Gastrocnemius medialis (tissue), 4 donors: ENCODE measurements around the gene ZNF341. TPM values are rescaled to one million over a fixed set of nuclear protein-coding genes. Genes with fewer than 3 reads are reported as not detected.
A peak's percentile ranks its signal among the peaks of the same experiment; 100 is the strongest.

Experiments used
- ATAC-seq, 2 donors: fragments of 150-250 bp; one replicate each; pipeline ENCODE4 v1.9.1; 2016
- DNase-seq, 2 donors: peaks; one replicate each; pipeline ENCODE4 v3.0.0-alpha.2; 2019
- H3K27ac ChIP-seq, 4 donors: fragments of 200-600 bp; sonication (generic); 1 replicate in 1 of 4; 2 replicates in 3 of 4; pipeline ENCODE4 v1.5.1; 2016 to 2018; ENCODE audit warnings: mild to moderate bottlenecking in 2 of 4, moderate library complexity in 1 of 4
- H3K27me3 ChIP-seq, 3 donors: fragments of 200-600 bp; sonication (generic) in 2 of 3; 1 replicate in 1 of 3; 2 replicates in 2 of 3; pipeline versions ENCODE4 v1.5.1 to v1.6.0; 2016 to 2019; ENCODE audit warnings: mild to moderate bottlenecking in 1 of 3, moderate library complexity in 1 of 3
- H3K36me3 ChIP-seq, 2 donors: fragments of 200-600 bp; sonication (generic) in 1 of 2; one replicate each; pipeline ENCODE4 v1.5.1; 2017 to 2018
- H3K4me1 ChIP-seq, 2 donors: fragments of 200-600 bp; sonication (generic) in 1 of 2; one replicate each; pipeline ENCODE4 v1.5.1; 2016 to 2017; ENCODE audit warnings: mild to moderate bottlenecking in 2 of 2
- H3K4me3 ChIP-seq, 4 donors: fragments of 200-600 bp; sonication (generic) in 3 of 4; 1 replicate in 1 of 4; 2 replicates in 3 of 4; pipeline ENCODE4 v1.5.1; 2016 to 2019; ENCODE audit warnings: mild to moderate bottlenecking in 2 of 4
- H3K9me3 ChIP-seq, 3 donors: fragments of 200-600 bp; sonication (generic) in 2 of 3; 1 replicate in 1 of 3; 2 replicates in 2 of 3; pipeline ENCODE4 v1.5.1; 2016 to 2019
- POLR2A ChIP-seq, 2 donors: fragments of 450-650 bp; IDR thresholded peaks; one replicate each; pipeline ENCODE4 v1.6.1; 2017; ENCODE audit warnings: antibody characterized with exemption in 2 of 2, mild to moderate bottlenecking in 2 of 2, moderate library complexity in 2 of 2
- in situ Hi-C, 4 donors: fragments of 200-750 bp; cut with MboI; loops; one replicate each; pipeline versions ENCODE4 v1.15.0 to v1.8.0; 2017; ENCODE audit warnings: low sequenced_read_pairs in 4 of 4
- intact Hi-C: fragments of 100-400 bp; cut with DNase I; formaldehyde crosslinking; loops from one replicate; pipeline ENCODE4 v1.15.1; 2023; ENCODE audit warnings: low total_unique reads
- total RNA-seq, 4 donors: library from RNA; depleted of rRNA; stranded (reverse); fragments of >200 nt; gene quantifications; one replicate each; pipeline versions ENCODE4 v1.1.0 to v1.2.3, GENCODE V29; 2016
- TF ChIP-seq, protein P1 (sequence below), 5 experiments: fragments of 450-650 bp in 3 of 5; fragments of 200-600 bp in 2 of 5; sonication (generic) in 2 of 5; IDR thresholded peaks in 4 of 5; conservative IDR thresholded peaks in 1 of 5; 1 replicate in 4 of 5; 2 replicates in 1 of 5; pipeline ENCODE4 v1.5.1; 2016 to 2019; ENCODE audit warnings: antibody characterized with exemption in 5 of 5, mild to moderate bottlenecking in 3 of 5, moderate library complexity in 3 of 5

Gene ZNF341
- total RNA-seq = 1 to 10 TPM; 1.8 to 4.6 (median 2.6) TPM

- TF ChIP-seq POLR2A (IDR thresholded peaks at IDR 0.05) = no peak
- TF ChIP-seq, protein P1, sequence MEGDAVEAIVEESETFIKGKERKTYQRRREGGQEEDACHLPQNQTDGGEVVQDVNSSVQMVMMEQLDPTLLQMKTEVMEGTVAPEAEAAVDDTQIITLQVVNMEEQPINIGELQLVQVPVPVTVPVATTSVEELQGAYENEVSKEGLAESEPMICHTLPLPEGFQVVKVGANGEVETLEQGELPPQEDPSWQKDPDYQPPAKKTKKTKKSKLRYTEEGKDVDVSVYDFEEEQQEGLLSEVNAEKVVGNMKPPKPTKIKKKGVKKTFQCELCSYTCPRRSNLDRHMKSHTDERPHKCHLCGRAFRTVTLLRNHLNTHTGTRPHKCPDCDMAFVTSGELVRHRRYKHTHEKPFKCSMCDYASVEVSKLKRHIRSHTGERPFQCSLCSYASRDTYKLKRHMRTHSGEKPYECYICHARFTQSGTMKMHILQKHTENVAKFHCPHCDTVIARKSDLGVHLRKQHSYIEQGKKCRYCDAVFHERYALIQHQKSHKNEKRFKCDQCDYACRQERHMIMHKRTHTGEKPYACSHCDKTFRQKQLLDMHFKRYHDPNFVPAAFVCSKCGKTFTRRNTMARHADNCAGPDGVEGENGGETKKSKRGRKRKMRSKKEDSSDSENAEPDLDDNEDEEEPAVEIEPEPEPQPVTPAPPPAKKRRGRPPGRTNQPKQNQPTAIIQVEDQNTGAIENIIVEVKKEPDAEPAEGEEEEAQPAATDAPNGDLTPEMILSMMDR (IDR thresholded peaks at IDR 0.05 in 4 of 5, conservative IDR thresholded peaks at IDR 0.05 in 1 of 5) = peak; percentile 89 to 94 (median 92)
- in situ Hi-C loops = no loop called here
- ATAC-seq (peak in 1 of 2 donors; percentile 79), DNase-seq (peak; percentile 72 to 83)
- H3K27ac ChIP-seq = peak within 1 kb of the TSS; percentile 77 to 97 (median 90)
- no peaks in the 10 kb centered on the region for H3K36me3 ChIP-seq
- intact Hi-C loops = loop anchor here (2.0 to 5.0 kb wide), 4 partner anchors 59 to 274 kb away; partner anchors contain the start of genes CHMP4B, NECAB3 and RALY
- peaks cover 14 to 15% of the 10 kb centered on the region in 2 donors for H3K4me1 ChIP-seq
- H3K4me3 ChIP-seq = peak within 1 kb of the TSS; percentile 61 to 73 (median 70)
- peaks cover 0 to 5% (median 4%) of the 10 kb centered on the region in 3 donors for H3K9me3 ChIP-seq
- H3K27me3 ChIP-seq = no peaks in the 10 kb centered on the region
These were observed at the start of gene ZNF341 for GRCh38 chr20:33731693-33732165. Gene ZNF341, plus strand, starts transcription at chr20:33731996. Its CDS starts 26 bp downstream, at chr20:33732022.

DNA sequence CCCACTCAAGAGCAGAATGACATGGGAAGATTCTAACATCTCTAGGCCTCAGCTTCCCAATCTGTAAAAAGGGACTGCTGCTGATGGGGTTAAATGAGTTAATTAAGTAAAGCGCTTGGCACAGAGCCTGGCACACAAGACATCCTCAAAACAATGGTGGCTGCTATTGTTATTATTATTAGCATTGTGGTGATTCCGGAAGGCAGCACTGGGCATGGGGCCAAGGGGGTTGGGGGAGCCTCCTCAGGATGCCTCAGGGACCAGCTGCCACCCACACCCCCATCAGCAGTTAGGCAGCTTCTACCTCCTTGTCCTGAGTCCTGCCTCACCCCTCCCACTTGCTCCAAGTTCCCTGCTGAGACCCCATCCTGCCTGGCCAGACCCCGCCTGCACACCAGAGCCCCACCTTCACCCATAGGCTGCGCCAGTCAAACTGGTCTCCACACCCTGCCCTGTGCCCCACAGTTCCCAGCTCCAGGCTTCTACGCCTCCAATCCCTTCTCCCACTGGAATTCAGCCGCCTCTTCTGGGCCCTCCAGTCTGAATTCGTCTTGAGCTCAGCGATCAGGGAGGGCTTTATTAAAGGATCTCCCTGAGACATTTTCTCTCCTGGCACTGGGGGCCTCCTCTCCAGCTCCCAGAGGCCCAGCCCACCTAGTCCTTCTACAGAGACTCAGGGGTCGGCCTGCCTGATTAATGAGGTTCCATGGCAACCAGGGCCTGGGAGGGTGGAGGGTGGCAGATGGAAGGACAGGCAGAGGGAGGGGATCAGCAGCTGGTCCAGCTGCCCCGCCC is 47.1 kb upstream of the ZNF341 start:
- H3K4me3 ChIP-seq = no peak overlapping the region
- no peak overlapping the region for H3K27ac ChIP-seq
- intact Hi-C loops (no loop called here), in situ Hi-C loops (no loop called here)
- TF ChIP-seq, protein P1 (IDR thresholded peaks at IDR 0.05 in 4 of 5, conservative IDR thresholded peaks at IDR 0.05 in 1 of 5) = no peak
- no peak for TF ChIP-seq POLR2A (IDR thresholded peaks at IDR 0.05)
- no peaks in the 10 kb centered on the region for H3K9me3 ChIP-seq
- H3K36me3 ChIP-seq = no peaks in the 10 kb centered on the region
- DNase-seq = no peak
- peaks cover 5 to 11% of the 10 kb centered on the region in 2 donors for H3K4me1 ChIP-seq
- ATAC-seq = no peak
- no peaks in the 10 kb centered on the region for H3K27me3 ChIP-seq

DNA sequence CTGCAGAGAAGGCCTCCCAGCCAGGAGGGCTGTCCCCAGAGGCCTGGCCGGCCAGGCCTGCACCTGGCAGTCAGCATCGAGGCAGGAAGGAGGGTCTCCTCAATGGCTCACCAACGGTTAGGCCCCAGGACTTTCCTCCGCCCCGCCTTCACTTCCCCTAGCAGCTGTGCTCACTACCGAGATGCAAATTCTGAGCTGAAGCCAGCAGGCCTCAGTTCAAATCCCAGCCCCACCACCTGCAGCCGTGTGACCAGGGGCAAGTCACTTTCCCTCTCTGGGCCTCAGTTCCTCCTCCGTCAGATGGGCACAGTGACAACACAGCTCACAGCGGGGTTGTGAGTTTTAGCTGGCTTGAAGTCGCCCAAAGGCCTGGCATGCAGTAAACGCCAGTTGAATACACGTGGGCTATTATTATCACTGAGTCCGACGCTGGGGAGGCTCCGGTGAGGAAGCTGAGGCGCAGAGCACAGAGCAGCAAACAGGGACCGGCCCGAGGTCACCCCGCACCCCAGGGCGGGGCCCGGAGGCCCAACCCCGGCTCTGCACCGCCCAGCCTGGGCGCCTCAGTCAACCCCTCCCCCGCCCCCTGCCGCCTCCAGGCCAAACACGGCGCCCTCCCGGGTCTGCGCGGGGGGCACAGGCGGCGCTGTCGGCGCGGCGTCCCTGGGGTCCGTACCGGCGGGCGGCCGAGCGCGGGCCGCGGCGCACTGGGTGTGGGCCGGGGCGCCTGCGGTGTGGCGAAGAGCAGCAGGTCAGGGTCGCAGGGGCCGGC is 46.3 kb upstream of the ZNF341 start:
- H3K9me3 ChIP-seq = no peaks in the 10 kb centered on the region
- in situ Hi-C loops (no loop called here), intact Hi-C loops (no loop called here)
- no peak for DNase-seq
- peak overlapping the region in 2 of 4 donors; percentile 40 to 42 for H3K4me3 ChIP-seq
- H3K36me3 ChIP-seq = no peaks in the 10 kb centered on the region
- no peak overlapping the region for H3K27ac ChIP-seq
- no peaks in the 10 kb centered on the region for H3K27me3 ChIP-seq
- no peak for TF ChIP-seq POLR2A (IDR thresholded peaks at IDR 0.05)
- TF ChIP-seq, protein P1 (IDR thresholded peaks at IDR 0.05 in 4 of 5, conservative IDR thresholded peaks at IDR 0.05 in 1 of 5) = no peak
- no peak for ATAC-seq
- H3K4me1 ChIP-seq = peaks cover 5 to 11% of the 10 kb centered on the region in 2 donors

DNA sequence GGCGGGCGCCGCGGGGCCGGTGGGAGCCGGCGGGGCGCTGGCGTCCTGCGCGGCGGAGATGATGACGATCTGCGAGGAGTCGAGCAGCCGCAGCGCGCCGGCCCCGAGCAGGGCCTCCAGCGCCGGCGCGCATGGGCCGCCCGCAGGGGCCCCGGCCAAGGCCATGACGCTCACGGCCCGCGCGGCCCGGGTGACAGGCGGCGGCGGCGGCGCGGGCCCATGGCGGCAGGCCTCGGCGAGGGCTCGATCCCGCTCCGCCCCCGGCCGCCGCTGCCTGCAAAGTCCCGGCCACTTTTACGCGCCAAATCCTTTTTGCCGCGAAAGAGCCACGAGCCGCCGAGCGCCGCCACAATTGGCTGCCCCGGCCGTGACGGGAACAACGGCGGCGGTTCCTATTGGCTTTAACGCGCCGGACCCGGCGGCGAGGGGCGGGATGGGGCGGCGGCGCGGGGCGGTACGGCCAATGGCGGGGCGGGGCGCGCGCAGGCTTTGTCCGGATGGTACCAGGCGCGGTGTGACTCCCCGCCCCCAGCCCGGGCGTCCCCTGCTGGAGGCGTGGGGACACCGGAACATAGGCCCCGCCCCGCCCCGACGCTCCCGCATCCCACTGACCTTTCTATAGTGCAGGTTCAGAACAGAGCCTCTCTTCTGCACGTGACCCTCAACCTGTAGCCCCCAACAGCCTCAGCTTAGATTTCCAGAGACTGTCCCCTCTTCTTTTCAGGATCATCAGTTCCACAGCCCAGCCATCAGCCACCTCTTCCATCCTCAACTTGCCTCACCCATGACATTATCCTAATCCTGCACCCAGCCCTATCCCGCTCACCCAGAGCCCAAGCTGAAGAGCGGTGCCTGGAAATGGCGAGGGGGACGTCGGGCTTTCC is 45.5 kb upstream of the ZNF341 start, which contains the start of gene E2F1:
Gene E2F1, minus strand, starts transcription at position 286 of the 884 bp plus-strand sequence. Its CDS starts 121 bp downstream, at position 165.
- peaks cover 5 to 11% of the 10 kb centered on the region in 2 donors for H3K4me1 ChIP-seq
- H3K27me3 ChIP-seq = no peaks in the 10 kb centered on the region
- H3K36me3 ChIP-seq = no peaks in the 10 kb centered on the region
- peak within 1 kb of the TSS in 2 of 4 donors; percentile 52 to 53 for H3K27ac ChIP-seq
- DNase-seq = peak; percentile 91 to 93
- H3K9me3 ChIP-seq = no peaks in the 10 kb centered on the region
- intact Hi-C loops = no loop called here
- in situ Hi-C loops = no loop called here
- peak in 1 of 2 donors; percentile 48 for TF ChIP-seq POLR2A (IDR thresholded peaks at IDR 0.05)
- TF ChIP-seq, protein P1 (IDR thresholded peaks at IDR 0.05 in 4 of 5, conservative IDR thresholded peaks at IDR 0.05 in 1 of 5) = peak; percentile 9 to 64 (median 50)
- peak; percentile 96 to 97 for ATAC-seq
- peak within 1 kb of the TSS; percentile 34 to 52 (median 46) for H3K4me3 ChIP-seq
